ENCODE data around the gene FKBP15. TPM values are rescaled to one million over a fixed set of nuclear protein-coding genes. Genes with fewer than 3 reads are reported as not detected.
A peak's percentile ranks its signal among the peaks of the same experiment; 100 is the strongest.
"Not testable (repeated sequence)": the region's sequence is repeated elsewhere in the genome, so short reads cannot be mapped to it uniquely, and the experiment has no call there.

Gene FKBP15
- polyA plus RNA-seq, 4 donors: 6.5 to 19.8 (median 9.5) TPM

DNA sequence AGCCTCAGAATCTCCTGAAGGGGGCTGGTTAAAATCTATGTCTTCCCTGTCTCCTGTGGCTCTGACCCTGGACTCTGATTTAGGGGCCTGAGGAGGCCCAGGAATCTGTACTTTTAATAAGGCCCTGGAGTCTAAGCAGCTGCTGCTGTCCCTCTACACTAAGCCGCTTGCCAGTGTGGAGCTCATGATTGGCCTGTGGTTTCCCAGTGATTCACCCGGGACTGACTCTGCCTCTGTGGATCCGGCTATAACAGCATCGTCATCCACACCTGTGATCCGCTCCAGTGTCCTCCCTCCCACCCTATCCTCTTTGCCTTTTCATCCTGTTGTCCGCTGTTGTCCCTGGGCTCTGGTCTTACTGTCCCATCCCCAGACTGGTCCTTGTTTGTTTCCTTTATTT, 66.6 kb downstream of the FKBP15 start:
- no peaks in the 10 kb centered on the region for H3K9me3 ChIP-seq (ENCODE audit: control insufficient read depth in 2 of 2, insufficient read depth in 1 of 2, low read depth in 1 of 2, low read length in 1 of 2)
- WGBS, 3 donors: 82 to 90% (median 86%) methylated on average over 6 of the region's 6 CpGs
- H3K36me3 ChIP-seq (ENCODE audit: control insufficient read depth in 3 of 3, insufficient read depth in 2 of 3, low read depth in 1 of 3, low read length in 3 of 3): peaks cover 1 to 12% (median 8%) of the 10 kb centered on the region in 3 donors
- no peaks in the 10 kb centered on the region for H3K27me3 ChIP-seq (ENCODE audit: control insufficient read depth in 3 of 3, insufficient read depth in 3 of 3, low read length in 3 of 3)
- peak overlapping the region in 1 of 3 donors; percentile 26 for H3K27ac ChIP-seq (ENCODE audit: low read depth in 1 of 3, low read length in 2 of 3)
- FAIRE-seq (no peak), DNase-seq (no peak)
- peaks cover 0 to 3% (median 0%) of the 10 kb centered on the region in 3 donors for H3K4me1 ChIP-seq (ENCODE audit: control insufficient read depth in 3 of 3, insufficient read depth in 2 of 3, low read depth in 1 of 3, low read length in 2 of 3)
- H3K4me3 ChIP-seq (ENCODE audit: low read depth in 1 of 3, low read length in 3 of 3): no peak overlapping the region

DNA sequence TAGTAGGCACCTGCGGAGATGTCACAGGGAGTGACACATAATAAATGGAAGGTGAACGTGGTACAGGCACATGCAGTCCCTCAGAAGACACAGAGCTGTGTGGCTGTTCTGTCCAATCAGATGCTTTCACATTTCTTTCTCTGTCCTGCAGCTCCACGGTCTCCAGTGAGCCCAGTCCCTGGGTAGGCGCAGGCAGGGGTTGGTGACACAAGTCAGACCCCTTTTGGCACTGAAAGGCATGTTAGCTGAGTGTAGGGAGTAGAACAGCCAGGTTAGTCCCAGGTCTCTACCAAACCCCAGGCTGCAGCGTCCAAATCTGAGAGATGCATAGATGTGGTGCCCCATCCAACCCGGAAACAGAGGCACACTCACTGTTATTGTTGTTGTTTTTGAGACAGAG, 67.5 kb downstream of the FKBP15 start:
- H3K4me1 ChIP-seq (ENCODE audit: control insufficient read depth in 3 of 3, insufficient read depth in 2 of 3, low read depth in 1 of 3, low read length in 2 of 3): peaks cover 0 to 3% (median 0%) of the 10 kb centered on the region in 3 donors
- 81 to 88% (median 85%) methylated on average over 6 of the region's 6 CpGs for WGBS, 3 donors
- FAIRE-seq: no peak

GRCh38 chr9:113152699-113153098, 68.4 kb downstream of the FKBP15 start:
- Histone ChIP-seq H3K36me3 (ENCODE audit: control insufficient read depth in 3 of 3, insufficient read depth in 2 of 3, low read depth in 1 of 3, low read length in 3 of 3) (peaks cover 0 to 3% (median 1%) of the 10 kb centered on the region in 3 donors), H3K27ac (ENCODE audit: low read depth in 1 of 3, low read length in 2 of 3) (no peak overlapping the region), H3K4me1 (ENCODE audit: control insufficient read depth in 3 of 3, insufficient read depth in 2 of 3, low read depth in 1 of 3, low read length in 2 of 3) (peaks cover 0 to 3% (median 0%) of the 10 kb centered on the region in 3 donors), H3K4me3 (ENCODE audit: low read depth in 1 of 3, low read length in 3 of 3) (peak overlapping the region in 1 of 3 donors; percentile 17), H3K9me3 (ENCODE audit: control insufficient read depth in 2 of 2, insufficient read depth in 1 of 2, low read depth in 1 of 2, low read length in 1 of 2) (no peaks in the 10 kb centered on the region), H3K27me3 (ENCODE audit: control insufficient read depth in 3 of 3, insufficient read depth in 3 of 3, low read length in 3 of 3) (no peaks in the 10 kb centered on the region)
- no peak for FAIRE-seq
- WGBS, 3 donors: 94 to 97% (median 94%) methylated on average over 3 of the region's 3 CpGs
- no peak for DNase-seq

More for the DNA sequence above, 67.5 kb downstream of the FKBP15 start:
- Histone ChIP-seq H3K4me3 (ENCODE audit: low read depth in 1 of 3, low read length in 3 of 3) (no peak overlapping the region), H3K36me3 (ENCODE audit: control insufficient read depth in 3 of 3, insufficient read depth in 2 of 3, low read depth in 1 of 3, low read length in 3 of 3) (peaks cover 0 to 8% (median 7%) of the 10 kb centered on the region in 3 donors), H3K27ac (ENCODE audit: low read depth in 1 of 3, low read length in 2 of 3) (no peak overlapping the region), H3K27me3 (ENCODE audit: control insufficient read depth in 3 of 3, insufficient read depth in 3 of 3, low read length in 3 of 3) (no peaks in the 10 kb centered on the region), H3K9me3 (ENCODE audit: control insufficient read depth in 2 of 2, insufficient read depth in 1 of 2, low read depth in 1 of 2, low read length in 1 of 2) (no peaks in the 10 kb centered on the region)
- no peak for DNase-seq

GRCh38 chr9:113151696-113152630, 69.1 kb downstream of the FKBP15 start:
- Histone ChIP-seq H3K9me3 (ENCODE audit: control insufficient read depth in 2 of 2, insufficient read depth in 1 of 2, low read depth in 1 of 2, low read length in 1 of 2) (no peaks in the 10 kb centered on the region), H3K36me3 (ENCODE audit: control insufficient read depth in 3 of 3, insufficient read depth in 2 of 3, low read depth in 1 of 3, low read length in 3 of 3) (no peaks in the 10 kb centered on the region), H3K4me3 (ENCODE audit: low read depth in 1 of 3, low read length in 3 of 3) (peak overlapping the region in 2 of 3 donors; percentile 85 to 93), H3K4me1 (ENCODE audit: control insufficient read depth in 3 of 3, insufficient read depth in 2 of 3, low read depth in 1 of 3, low read length in 2 of 3) (peaks cover 0 to 3% (median 0%) of the 10 kb centered on the region in 3 donors), H3K27ac (ENCODE audit: low read depth in 1 of 3, low read length in 2 of 3) (peak overlapping the region in 2 of 3 donors; percentile 23 to 75), H3K27me3 (ENCODE audit: control insufficient read depth in 3 of 3, insufficient read depth in 3 of 3, low read length in 3 of 3) (no peaks in the 10 kb centered on the region)
- FAIRE-seq: no peak
- peak in 1 of 2 donors; percentile 59 for DNase-seq
- 36 to 61% (median 59%) methylated on average over 11 of the region's 11 CpGs for WGBS, 3 donors

GRCh38 chr9:113150670-113151611, 70.1 kb downstream of the FKBP15 start, which contains the start of gene SLC31A2:
TSS of gene SLC31A2 (plus strand) at chr9:113151007. CDS start at chr9:113151075, 68 bp downstream.
- peaks cover 0 to 3% (median 0%) of the 10 kb centered on the region in 3 donors for H3K4me1 ChIP-seq (ENCODE audit: control insufficient read depth in 3 of 3, insufficient read depth in 2 of 3, low read depth in 1 of 3, low read length in 2 of 3)
- DNase-seq (peak; percentile 89 to 95), FAIRE-seq (no peak)
- peak within 1 kb of the TSS; percentile 74 to 93 (median 85) for H3K4me3 ChIP-seq (ENCODE audit: low read depth in 1 of 3, low read length in 3 of 3)
- 0 to 1% (median 1%) methylated on average over 74 to 87 of the region's 87 CpGs for WGBS, 3 donors
- no peaks in the 10 kb centered on the region for H3K27me3 ChIP-seq (ENCODE audit: control insufficient read depth in 3 of 3, insufficient read depth in 3 of 3, low read length in 3 of 3)
- no peaks in the 10 kb centered on the region for H3K36me3 ChIP-seq (ENCODE audit: control insufficient read depth in 3 of 3, insufficient read depth in 2 of 3, low read depth in 1 of 3, low read length in 3 of 3)
- no peaks in the 10 kb centered on the region for H3K9me3 ChIP-seq (ENCODE audit: control insufficient read depth in 2 of 2, insufficient read depth in 1 of 2, low read depth in 1 of 2, low read length in 1 of 2)
- peak within 1 kb of the TSS; percentile 46 to 75 (median 65) for H3K27ac ChIP-seq (ENCODE audit: low read depth in 1 of 3, low read length in 2 of 3)

GRCh38 chr9:113149561-113149960, 71.5 kb downstream of the FKBP15 start:
- not testable (repeated sequence) for FAIRE-seq; H3K36me3 ChIP-seq (ENCODE audit: control insufficient read depth in 3 of 3, insufficient read depth in 2 of 3, low read depth in 1 of 3, low read length in 3 of 3); H3K4me1 ChIP-seq (ENCODE audit: control insufficient read depth in 3 of 3, insufficient read depth in 2 of 3, low read depth in 1 of 3, low read length in 2 of 3); H3K4me3 ChIP-seq (ENCODE audit: low read depth in 1 of 3, low read length in 3 of 3); DNase-seq; H3K9me3 ChIP-seq (ENCODE audit: control insufficient read depth in 2 of 2, insufficient read depth in 1 of 2, low read depth in 1 of 2, low read length in 1 of 2)
- 93 to 95% (median 94%) methylated on average over 10 of the region's 10 CpGs for WGBS, 3 donors
- Histone ChIP-seq H3K27me3 (ENCODE audit: control insufficient read depth in 3 of 3, insufficient read depth in 3 of 3, low read length in 3 of 3) (peaks cover 0 to 10% (median 0%) of the 10 kb centered on the region in 3 donors), H3K27ac (ENCODE audit: low read depth in 1 of 3, low read length in 2 of 3) (peak overlapping the region in 1 of 3 donors; percentile 11)

DNA sequence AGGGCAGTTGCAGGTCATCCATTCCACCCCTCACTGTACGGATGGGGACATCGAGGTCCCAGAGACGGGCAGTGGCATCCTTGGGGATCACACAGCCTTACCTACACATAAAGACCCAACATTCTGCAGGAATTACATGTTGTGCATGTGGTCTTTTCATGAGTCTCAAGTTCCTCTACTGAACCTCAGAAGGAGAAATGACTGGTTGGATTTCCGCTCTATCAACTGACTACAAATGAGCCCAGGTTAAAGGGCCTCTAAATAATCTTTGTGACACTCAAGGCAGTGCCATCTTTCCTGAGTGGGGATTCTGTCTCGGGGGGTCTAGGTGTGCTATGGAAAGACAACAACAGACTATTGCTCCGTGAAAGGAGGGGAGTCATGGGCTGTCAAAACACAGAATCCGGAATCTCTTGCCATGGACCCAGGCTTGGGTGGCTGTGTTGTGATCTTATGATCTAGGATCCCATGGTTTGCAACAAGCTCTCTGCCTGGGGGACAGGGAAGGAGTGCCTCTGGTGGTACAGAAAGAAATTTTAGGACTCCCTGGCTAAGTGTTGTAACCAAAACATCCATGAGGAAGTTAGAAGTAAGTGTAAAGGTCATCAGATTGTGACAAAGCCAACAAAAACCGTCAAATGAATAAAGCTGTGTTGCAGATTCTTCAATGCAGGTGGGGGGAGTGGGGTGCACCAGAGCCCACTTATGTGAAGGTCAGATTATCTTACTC, 72.1 kb downstream of the FKBP15 start:
- Histone ChIP-seq H3K27me3 (ENCODE audit: control insufficient read depth in 3 of 3, insufficient read depth in 3 of 3, low read length in 3 of 3) (peaks cover 0 to 10% (median 0%) of the 10 kb centered on the region in 3 donors), H3K9me3 (ENCODE audit: control insufficient read depth in 2 of 2, insufficient read depth in 1 of 2, low read depth in 1 of 2, low read length in 1 of 2) (no peaks in the 10 kb centered on the region), H3K4me1 (ENCODE audit: control insufficient read depth in 3 of 3, insufficient read depth in 2 of 3, low read depth in 1 of 3, low read length in 2 of 3) (peaks cover 0 to 3% (median 0%) of the 10 kb centered on the region in 3 donors), H3K36me3 (ENCODE audit: control insufficient read depth in 3 of 3, insufficient read depth in 2 of 3, low read depth in 1 of 3, low read length in 3 of 3) (no peaks in the 10 kb centered on the region), H3K4me3 (ENCODE audit: low read depth in 1 of 3, low read length in 3 of 3) (no peak overlapping the region), H3K27ac (ENCODE audit: low read depth in 1 of 3, low read length in 2 of 3) (peak overlapping the region in 1 of 3 donors; percentile 11)
- FAIRE-seq (no peak), DNase-seq (no peak)
- 82 to 87% (median 86%) methylated on average over 8 of the region's 8 CpGs for WGBS, 3 donors

All from small intestine (tissue), 7 donors.